ENCODE measurements around the gene EPB41L4B.

EPB41L4B gene

DNA sequence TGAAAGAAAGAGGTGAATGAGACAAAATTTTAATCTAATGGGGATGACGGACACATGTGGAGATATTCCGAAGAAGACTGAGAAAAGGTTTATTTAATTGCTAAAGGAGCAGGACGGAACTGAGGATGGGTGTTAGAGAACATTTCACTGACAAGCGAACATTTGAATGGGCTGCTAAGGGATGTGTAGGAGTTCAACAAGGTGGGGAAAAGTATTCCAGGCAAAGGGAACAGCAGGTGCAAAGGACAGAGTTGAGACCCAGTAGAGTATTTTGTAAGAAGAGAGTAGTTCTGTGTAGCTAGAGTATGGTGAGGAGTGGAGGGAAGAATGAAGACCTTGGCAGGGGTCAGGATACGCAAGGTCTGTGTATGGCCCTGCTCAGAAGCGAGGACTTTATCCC lies 106.4 kb downstream of the EPB41L4B start:
- DNase-seq (ENCODE audit: low read depth) = no peak
- TF ChIP-seq, protein P1, sequence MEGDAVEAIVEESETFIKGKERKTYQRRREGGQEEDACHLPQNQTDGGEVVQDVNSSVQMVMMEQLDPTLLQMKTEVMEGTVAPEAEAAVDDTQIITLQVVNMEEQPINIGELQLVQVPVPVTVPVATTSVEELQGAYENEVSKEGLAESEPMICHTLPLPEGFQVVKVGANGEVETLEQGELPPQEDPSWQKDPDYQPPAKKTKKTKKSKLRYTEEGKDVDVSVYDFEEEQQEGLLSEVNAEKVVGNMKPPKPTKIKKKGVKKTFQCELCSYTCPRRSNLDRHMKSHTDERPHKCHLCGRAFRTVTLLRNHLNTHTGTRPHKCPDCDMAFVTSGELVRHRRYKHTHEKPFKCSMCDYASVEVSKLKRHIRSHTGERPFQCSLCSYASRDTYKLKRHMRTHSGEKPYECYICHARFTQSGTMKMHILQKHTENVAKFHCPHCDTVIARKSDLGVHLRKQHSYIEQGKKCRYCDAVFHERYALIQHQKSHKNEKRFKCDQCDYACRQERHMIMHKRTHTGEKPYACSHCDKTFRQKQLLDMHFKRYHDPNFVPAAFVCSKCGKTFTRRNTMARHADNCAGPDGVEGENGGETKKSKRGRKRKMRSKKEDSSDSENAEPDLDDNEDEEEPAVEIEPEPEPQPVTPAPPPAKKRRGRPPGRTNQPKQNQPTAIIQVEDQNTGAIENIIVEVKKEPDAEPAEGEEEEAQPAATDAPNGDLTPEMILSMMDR (IDR thresholded peaks at IDR 0.05; ENCODE audit: insufficient read depth, low read depth, low read length, missing control alignments) = no peak
- no peak overlapping the region for H3K4me3 ChIP-seq (ENCODE audit: low read length)

DNA sequence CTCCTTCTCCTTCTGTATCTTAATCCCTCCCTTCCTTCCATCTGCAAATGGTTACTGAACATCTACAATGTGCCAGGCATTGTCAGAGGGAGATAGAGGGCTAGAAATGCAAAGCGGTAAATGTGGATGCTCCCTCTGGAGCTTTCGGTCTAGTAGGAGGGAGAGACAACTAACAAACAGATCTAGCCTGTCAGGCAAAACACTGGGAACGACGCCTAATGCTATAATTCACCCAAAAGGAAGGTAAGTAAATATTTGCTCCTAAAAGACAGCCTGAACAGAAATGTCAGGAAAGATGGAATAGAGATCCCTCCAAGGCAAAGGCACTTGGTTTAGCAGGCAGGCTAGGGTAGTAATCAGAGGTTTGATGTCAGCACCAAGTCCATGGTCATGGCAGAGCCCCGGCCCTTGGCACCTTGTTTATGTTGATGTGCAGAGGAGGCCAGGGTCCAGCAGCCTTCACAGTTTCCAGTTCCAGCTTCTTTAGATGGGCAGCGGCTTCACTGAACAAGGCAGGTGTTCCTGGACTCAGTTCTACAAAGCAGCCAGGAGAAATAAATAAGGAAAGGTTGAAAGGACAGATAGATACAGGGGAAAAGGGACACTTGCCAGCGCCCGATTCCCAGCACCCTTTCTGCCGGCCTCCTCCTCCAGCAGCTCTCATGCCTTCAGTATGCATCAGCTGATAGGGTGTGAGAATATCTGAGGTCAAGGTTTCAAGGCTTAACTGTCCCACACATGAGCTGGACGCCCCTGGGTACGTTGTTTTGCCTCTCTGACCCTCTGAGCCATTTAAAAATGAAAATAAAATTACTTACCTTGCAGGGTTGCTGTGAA lies 107.4 kb downstream of the EPB41L4B start:
- TF ChIP-seq, protein P1 (IDR thresholded peaks at IDR 0.05; ENCODE audit: insufficient read depth, low read depth, low read length, missing control alignments) = no peak
- no peak for DNase-seq (ENCODE audit: low read depth)
- no peak overlapping the region for H3K4me3 ChIP-seq (ENCODE audit: low read length)

DNA sequence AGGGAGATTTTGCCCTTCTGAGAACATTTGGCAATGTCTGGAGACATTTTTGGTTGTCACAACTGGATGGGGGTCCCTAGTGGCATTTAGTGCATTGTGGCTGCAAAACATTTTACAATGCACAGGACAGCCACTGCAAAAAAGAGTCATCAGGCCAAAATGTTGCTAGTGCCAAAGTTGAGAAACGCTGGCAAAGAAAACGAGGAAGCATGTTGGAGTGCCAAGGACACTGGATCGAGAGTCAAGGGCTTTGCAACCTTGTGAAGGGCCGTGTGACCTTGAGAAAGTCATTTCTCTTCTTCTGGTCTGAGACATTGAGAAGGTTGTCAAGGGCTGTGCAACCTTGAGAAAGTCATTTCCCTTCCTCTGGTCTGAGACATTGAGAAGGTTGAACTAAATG lies 108.1 kb downstream of the EPB41L4B start:
- no peak for DNase-seq (ENCODE audit: low read depth)
- TF ChIP-seq, protein P1 (IDR thresholded peaks at IDR 0.05; ENCODE audit: insufficient read depth, low read depth, low read length, missing control alignments) = no peak
- H3K4me3 ChIP-seq (ENCODE audit: low read length) = no peak overlapping the region

DNA sequence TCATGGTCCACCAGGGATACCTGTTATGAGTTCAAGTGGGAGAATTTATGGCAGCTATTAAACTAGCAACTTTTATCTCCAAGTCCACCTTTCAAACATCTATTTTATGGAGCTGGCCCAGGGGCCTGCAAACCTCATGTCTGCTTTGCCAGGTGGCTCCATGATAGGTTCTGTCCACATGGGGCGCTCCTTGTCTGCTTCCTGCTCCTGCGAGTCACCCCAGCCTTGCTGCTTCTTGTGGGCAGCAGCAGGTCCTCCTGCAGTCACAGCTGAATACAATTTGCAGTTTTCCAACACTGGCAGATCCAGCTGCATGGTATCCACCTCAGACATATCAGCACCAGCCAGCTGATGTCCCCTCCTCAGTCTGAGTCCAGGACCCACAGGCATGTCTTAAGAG lies 114.2 kb downstream of the EPB41L4B start:
- H3K4me3 ChIP-seq (ENCODE audit: low read length) = no peak overlapping the region
- TF ChIP-seq, protein P1 (IDR thresholded peaks at IDR 0.05; ENCODE audit: insufficient read depth, low read depth, low read length, missing control alignments) = no peak
- DNase-seq (ENCODE audit: low read depth) = no peak

DNA sequence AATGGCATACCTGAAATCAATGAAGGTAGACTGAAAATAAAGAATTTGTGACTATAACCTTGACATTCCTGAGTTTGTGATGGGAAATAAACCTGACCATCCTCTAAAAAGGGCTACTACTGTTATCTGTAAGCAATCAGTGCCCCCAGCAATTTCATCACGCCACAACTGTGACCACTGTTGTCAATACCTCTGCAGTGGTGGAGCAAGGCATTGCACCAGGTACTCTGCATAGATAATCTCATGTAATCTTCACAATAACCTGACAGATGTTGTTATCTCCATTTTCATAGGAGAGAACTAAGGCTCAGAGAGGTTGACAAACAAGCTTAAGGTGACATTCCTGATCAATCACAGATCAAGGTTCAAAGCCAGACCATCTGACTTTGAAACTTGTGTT lies 115.3 kb downstream of the EPB41L4B start:
- no peak overlapping the region for H3K4me3 ChIP-seq (ENCODE audit: low read length)
- TF ChIP-seq, protein P1 (IDR thresholded peaks at IDR 0.05; ENCODE audit: insufficient read depth, low read depth, low read length, missing control alignments) = no peak
- no peak for DNase-seq (ENCODE audit: low read depth)

DNA sequence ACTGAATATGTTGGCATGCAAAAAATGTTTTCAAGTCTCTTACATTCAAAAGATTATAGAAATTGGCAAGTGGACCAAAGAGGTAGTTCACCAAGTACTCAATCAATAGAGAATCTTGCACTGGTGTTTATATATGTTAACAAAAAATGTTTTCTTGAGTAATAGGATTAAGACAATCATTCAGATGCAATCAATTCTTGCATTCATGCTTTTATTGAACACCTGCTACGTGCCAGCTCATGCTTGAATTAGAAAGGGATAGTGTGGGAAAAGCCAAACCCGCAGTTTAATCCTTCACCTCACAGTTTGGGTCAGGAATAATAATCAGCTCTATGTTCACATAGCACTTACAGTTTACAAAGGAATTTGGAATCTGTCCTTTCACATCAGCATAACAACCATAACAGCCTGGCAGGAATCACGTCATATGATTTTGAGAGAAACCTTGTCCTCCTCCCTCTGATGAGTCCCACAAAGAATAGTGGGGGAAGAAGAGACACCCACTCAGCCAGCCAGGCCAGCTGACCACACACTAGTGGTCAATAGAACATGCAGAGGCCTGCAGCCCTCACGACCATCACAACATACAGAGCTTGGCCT lies 117.0 kb downstream of the EPB41L4B start:
- no peak overlapping the region for H3K4me3 ChIP-seq (ENCODE audit: low read length)
- DNase-seq (ENCODE audit: low read depth) = no peak
- TF ChIP-seq, protein P1 (IDR thresholded peaks at IDR 0.05; ENCODE audit: insufficient read depth, low read depth, low read length, missing control alignments) = no peak

Data from epithelial cell of esophagus (primary cell).